Esophagus squamous epithelium (tissue), 5 donors: Measurements from ENCODE around the gene EVC2. TPM values are rescaled to one million over a fixed set of nuclear protein-coding genes. Genes with fewer than 3 reads are reported as not detected.
"Not testable (repeated sequence)": the region's sequence is repeated elsewhere in the genome, so short reads cannot be mapped to it uniquely, and the experiment has no call there.

Experiments used
- DNase-seq: peaks from one replicate; lab custom pipeline; 2025; lab: John Stamatoyannopoulos, UW
- H3K27ac ChIP-seq, 4 donors: fragments of 200-600 bp; sonication (generic); one replicate each; pipeline ENCODE4 v1.5.1; 2016 to 2019; ENCODE audit warnings: mild to moderate bottlenecking in 1 of 4
- H3K27me3 ChIP-seq, 4 donors: fragments of 200-600 bp; sonication (generic); 1 replicate in 3 of 4; 2 replicates in 1 of 4; pipeline versions ENCODE4 v1.5.1 to v1.6.0; 2017 to 2021; ENCODE audit warnings: antibody characterized with exemption in 1 of 4
- H3K36me3 ChIP-seq, 3 donors: fragments of 200-600 bp; sonication (generic); one replicate each; pipeline ENCODE4 v1.5.1; 2016 to 2019
- H3K4me1 ChIP-seq, 3 donors: fragments of 200-600 bp; sonication (generic); one replicate each; pipeline ENCODE4 v1.5.1; 2017 to 2019
- H3K4me3 ChIP-seq, 4 donors: fragments of 200-600 bp; sonication (generic); 1 replicate in 3 of 4; 2 replicates in 1 of 4; pipeline ENCODE4 v1.5.1; 2016 to 2019; ENCODE audit warnings: mild to moderate bottlenecking in 2 of 4, moderate library complexity in 1 of 4
- H3K9me3 ChIP-seq, 3 donors: fragments of 200-600 bp; sonication (generic); one replicate each; pipeline ENCODE4 v1.5.1; 2016 to 2019
- CTCF ChIP-seq, 6 experiments: fragments of 450-650 bp in 4 of 6; fragments of 200-600 bp in 2 of 6; sonication (generic) in 2 of 6; IDR thresholded peaks; one replicate each; pipeline ENCODE4 v1.5.1; 2016 to 2019; ENCODE audit warnings: antibody characterized with exemption in 6 of 6, mild to moderate bottlenecking in 4 of 6, moderate library complexity in 4 of 6
- POLR2A ChIP-seq, 4 donors: fragments of 450-650 bp; IDR thresholded peaks; one replicate each; pipeline ENCODE4 v1.6.1; 2017; ENCODE audit warnings: antibody characterized with exemption in 4 of 4, mild to moderate bottlenecking in 4 of 4, moderate library complexity in 3 of 4
- WGBS, 2 donors: methylation state at CpG; one replicate each; pipeline ENCODE4 v1.1.5; 2018; 5-methylcytosine and 5-hydroxymethylcytosine counted together
- intact Hi-C: fragments of 100-400 bp; cut with DNase I; formaldehyde crosslinking; loops from one replicate; pipeline ENCODE4 v1.15.0; 2022
- total RNA-seq, 4 donors: library from RNA; depleted of rRNA; stranded (reverse); fragments of >200 nt; gene quantifications; one replicate each; pipeline ENCODE4 v1.1.0, GENCODE V29; 2016
- donor health status: DM: yes; HTN: yes; CAD: no.

The EVC2 gene
- total RNA-seq, 4 donors from 2014 or later: 5.0 to 12.6 (median 5.1) TPM

GRCh38 chr4:5730993-5731990 lies 22.9 kb upstream of the EVC2 start:
- WGBS, 2 donors: 82 to 87% methylated on average over 18 to 21 of the region's 30 CpGs
- DNase-seq: no peak
- no peaks in the 10 kb centered on the region for H3K9me3 ChIP-seq
- peaks cover 0 to 80% (median 12%) of the 10 kb centered on the region in 3 donors for H3K36me3 ChIP-seq
- TF ChIP-seq CTCF (IDR thresholded peaks at IDR 0.05) (no peak), POLR2A (IDR thresholded peaks at IDR 0.05) (no peak)
- no peaks in the 10 kb centered on the region for H3K4me1 ChIP-seq
- H3K4me3 ChIP-seq: no peak overlapping the region
- no peak overlapping the region for H3K27ac ChIP-seq
- H3K27me3 ChIP-seq: no peaks in the 10 kb centered on the region
- intact Hi-C loops: no loop called here

GRCh38 chr4:5730436-5730835 lies 22.1 kb upstream of the EVC2 start:
- H3K27ac ChIP-seq: no peak overlapping the region
- intact Hi-C loops: no loop called here
- no peaks in the 10 kb centered on the region for H3K9me3 ChIP-seq
- 69 to 80% methylated on average over 3 to 5 of the region's 10 CpGs for WGBS, 2 donors
- H3K36me3 ChIP-seq: peaks cover 0 to 76% (median 12%) of the 10 kb centered on the region in 3 donors
- DNase-seq: no peak
- H3K4me1 ChIP-seq: no peaks in the 10 kb centered on the region
- H3K4me3 ChIP-seq: no peak overlapping the region
- H3K27me3 ChIP-seq: no peaks in the 10 kb centered on the region
- no peak for TF ChIP-seq POLR2A (IDR thresholded peaks at IDR 0.05)
- TF ChIP-seq CTCF (IDR thresholded peaks at IDR 0.05): no peak

- intact Hi-C loops, DNase-seq, H3K27me3 ChIP-seq, H3K9me3 ChIP-seq, H3K4me1 ChIP-seq, H3K4me3 ChIP-seq, H3K27ac ChIP-seq: not testable (repeated sequence)
- WGBS, 2 donors: 57 to 63% methylated on average over 2 of the region's 2 CpGs
- H3K36me3 ChIP-seq: peaks cover 0 to 69% (median 11%) of the 10 kb centered on the region in 3 donors
These were observed 20.1 kb upstream of the EVC2 start for GRCh38 chr4:5728412-5728811.

GRCh38 chr4:5724377-5724776 lies 16.0 kb upstream of the EVC2 start:
- TF ChIP-seq POLR2A (IDR thresholded peaks at IDR 0.05): no peak
- TF ChIP-seq CTCF (IDR thresholded peaks at IDR 0.05): no peak
- H3K4me1 ChIP-seq: no peaks in the 10 kb centered on the region
- no peak for DNase-seq
- no peak overlapping the region for H3K27ac ChIP-seq
- intact Hi-C loops: no loop called here
- H3K9me3 ChIP-seq: no peaks in the 10 kb centered on the region
- no peaks in the 10 kb centered on the region for H3K27me3 ChIP-seq
- 86 to 90% methylated on average over 7 of the region's 7 CpGs for WGBS, 2 donors
- peaks cover 0 to 44% (median 0%) of the 10 kb centered on the region in 3 donors for H3K36me3 ChIP-seq
- H3K4me3 ChIP-seq: no peak overlapping the region

- WGBS, 2 donors: 61 to 64% methylated on average over 3 to 4 of the region's 4 CpGs
- no peaks in the 10 kb centered on the region for H3K4me1 ChIP-seq
- intact Hi-C loops: no loop called here
- peaks cover 0 to 40% (median 0%) of the 10 kb centered on the region in 3 donors for H3K36me3 ChIP-seq
- TF ChIP-seq POLR2A (IDR thresholded peaks at IDR 0.05) (no peak), CTCF (IDR thresholded peaks at IDR 0.05) (no peak)
- no peak for DNase-seq
- no peak overlapping the region for H3K27ac ChIP-seq
- H3K9me3 ChIP-seq: no peaks in the 10 kb centered on the region
- no peaks in the 10 kb centered on the region for H3K27me3 ChIP-seq
- H3K4me3 ChIP-seq: no peak overlapping the region
These were observed 14.0 kb upstream of the EVC2 start for GRCh38 chr4:5722328-5722727.
